NCI-H1105 treated with DMSO at 0.1 percent for 48 hours (cell line): ENCODE measurements around the gene RFK.
A peak's percentile ranks its signal among the peaks of the same experiment; 100 is the strongest.
"Not testable (repeated sequence)": the region's sequence is repeated elsewhere in the genome, so short reads cannot be mapped to it uniquely, and the experiment has no call there.

Experiments used
- DNase-seq: peaks from one replicate; lab custom pipeline; 2025; lab: John Stamatoyannopoulos, UW

RFK gene

DNA sequence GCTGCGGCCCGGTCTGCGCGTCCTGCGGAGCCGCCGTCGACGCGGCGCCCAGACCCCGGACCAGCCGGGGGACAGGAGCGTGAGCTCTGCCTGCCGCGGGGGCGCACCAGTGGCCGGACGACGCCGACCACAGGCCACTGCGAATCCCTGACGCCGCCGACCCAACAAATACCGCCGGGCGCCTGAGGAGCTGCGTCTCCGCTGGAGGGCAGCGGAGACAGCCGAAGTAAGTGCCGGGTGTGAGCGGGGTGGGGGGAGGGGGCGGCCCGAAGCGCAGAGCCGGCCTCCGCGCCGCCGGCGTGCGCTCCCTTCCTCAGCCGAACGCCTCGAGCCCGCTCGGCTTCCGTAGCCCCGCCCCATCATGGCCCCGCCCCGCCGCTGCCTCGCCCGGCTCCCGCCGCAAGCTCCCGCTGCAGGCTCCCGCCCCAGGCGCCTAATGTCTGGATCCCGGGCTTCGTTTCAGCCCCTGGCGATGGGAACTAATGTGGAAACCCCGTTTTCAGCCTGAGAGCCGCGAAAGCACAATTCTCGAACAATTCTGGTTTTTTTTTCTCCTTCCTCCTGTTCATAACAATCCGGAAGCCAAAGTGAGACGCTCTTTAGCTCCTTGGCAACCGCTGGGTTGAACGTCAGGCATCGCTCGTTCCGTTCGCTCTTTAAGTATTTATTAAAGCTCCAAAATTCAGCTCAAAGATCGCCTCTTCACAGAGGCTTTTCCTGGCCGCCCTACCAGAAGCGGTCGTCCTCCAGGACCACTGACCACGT is at the start of gene RFK:
Gene RFK, minus strand, starts transcription at position 232 of the 765 bp plus-strand sequence. CDS start 255 bp downstream, outside the sequence.
- DNase-seq, result peak; percentile 83

- no peak for DNase-seq
These were observed 49.7 kb upstream of the RFK start for GRCh38 chr9:76443887-76444286.

DNA sequence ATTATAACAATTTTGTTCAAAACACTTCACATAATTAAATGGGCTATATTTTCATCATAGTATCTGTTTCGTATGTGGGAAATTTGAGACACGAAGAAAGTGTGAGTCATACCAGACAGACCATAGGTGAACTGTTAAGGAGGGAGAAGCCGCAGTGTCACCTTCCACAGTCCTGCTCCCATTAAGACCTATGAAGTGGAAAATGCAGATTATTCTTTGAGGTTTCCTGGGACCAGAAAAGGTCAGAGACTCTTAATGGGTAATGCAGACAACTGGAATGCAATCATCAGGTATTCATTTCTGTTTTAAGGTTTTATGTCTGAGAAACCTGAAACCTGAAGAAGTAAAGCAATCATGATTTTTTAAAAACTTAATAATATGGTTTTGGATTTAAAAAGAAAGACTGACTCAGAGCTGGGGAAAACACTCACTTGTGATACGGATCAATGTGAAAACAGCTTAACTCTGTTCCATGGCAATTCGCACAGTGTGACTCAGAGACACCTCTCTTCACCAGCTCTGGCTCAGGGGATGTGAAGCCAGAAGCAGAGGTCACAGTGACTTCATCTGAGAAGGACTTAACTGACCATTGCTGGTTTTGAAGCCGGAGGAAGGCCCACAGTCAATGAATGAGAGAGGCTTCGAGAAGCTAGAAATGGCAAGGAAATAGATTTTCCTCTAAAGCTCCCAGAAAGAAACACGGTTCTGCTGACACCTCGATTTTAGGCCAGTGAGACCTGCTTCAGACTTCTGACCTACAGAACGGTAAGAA is 47.5 kb upstream of the RFK start:
- DNase-seq, result no peak

DNA sequence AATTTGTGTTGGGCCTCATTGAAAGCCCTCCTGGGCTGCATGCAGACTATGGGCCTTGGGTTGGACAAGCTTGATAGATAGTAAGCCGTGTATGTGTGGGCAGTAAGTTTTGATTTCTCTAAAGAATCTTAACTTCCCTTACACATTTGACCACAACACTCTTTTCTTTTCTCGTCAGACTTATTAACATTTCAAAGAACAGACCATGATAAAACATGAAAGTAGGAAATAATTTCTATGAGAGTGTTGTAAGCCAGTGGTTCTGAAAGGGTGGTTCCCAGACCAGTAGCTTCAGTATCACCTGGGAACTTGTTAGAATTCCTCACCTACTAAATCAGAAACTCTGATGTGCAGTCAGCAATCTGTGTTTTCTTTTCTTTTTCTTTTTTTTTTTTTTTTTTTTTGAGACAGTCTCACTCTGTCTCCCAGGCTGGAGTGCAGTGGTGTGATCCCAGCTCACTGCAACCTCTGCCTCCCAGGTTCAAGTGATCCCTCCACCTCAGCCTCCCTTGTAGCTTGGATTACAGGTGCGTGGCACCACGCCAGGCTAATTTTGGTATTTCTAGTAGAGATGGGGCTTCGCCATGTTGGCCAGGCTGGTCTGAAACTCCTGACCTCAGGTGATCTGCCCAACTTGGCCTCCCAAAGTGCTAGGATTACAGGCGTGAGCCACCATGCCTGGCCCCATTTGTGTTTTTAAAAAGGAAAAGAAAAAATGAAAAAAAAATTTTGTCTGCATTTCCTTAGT is 44.8 kb upstream of the RFK start:
- no peak for DNase-seq

- DNase-seq, result not testable (repeated sequence)
These were observed 42.9 kb upstream of the RFK start for GRCh38 chr9:76437017-76437699.

- not testable (repeated sequence) for DNase-seq
These were observed 40.7 kb upstream of the RFK start for GRCh38 chr9:76434897-76435296.

DNA sequence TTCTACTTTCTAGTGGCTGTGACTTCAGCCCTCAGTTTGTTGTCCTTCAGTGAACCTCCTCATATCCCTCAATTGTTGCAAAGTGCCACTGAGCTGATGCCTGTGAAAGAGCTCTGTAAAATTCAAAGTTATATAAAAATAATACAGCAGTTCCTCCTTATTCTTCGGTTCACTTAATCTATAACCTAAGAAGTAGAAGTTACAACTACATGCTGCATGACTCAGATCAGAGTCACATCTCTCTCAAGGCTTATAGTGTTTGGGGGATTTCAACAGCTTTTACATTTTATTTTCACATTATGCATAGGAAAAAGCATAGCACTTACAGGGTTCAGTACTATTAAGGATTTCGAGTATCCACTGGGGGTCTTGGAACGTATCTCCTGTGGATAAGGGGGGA is 39.6 kb upstream of the RFK start:
- DNase-seq, result no peak

DNA sequence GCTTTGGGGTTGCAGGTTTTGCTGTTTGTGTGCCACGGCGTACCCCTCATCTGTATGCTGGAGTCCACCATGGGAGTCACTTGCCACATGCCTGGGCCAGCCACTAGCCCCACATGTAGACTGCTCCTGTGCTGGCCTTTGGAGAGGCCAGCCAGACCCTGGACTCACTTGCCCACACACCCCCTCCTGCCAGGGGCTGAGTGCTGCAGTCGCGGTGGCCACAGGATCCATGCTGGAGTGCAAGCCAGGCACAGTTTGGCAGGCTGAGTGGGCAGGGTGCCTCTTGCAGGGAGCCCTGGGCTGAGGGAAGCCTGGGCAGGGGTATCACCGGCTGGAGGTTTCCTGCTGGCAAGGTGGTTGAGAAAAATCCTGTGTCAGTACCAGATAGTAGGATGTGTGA is 39.2 kb upstream of the RFK start:
- DNase-seq, result no peak

- DNase-seq, result no peak
These were observed 37.4 kb upstream of the RFK start for GRCh38 chr9:76431601-76432000.

DNA sequence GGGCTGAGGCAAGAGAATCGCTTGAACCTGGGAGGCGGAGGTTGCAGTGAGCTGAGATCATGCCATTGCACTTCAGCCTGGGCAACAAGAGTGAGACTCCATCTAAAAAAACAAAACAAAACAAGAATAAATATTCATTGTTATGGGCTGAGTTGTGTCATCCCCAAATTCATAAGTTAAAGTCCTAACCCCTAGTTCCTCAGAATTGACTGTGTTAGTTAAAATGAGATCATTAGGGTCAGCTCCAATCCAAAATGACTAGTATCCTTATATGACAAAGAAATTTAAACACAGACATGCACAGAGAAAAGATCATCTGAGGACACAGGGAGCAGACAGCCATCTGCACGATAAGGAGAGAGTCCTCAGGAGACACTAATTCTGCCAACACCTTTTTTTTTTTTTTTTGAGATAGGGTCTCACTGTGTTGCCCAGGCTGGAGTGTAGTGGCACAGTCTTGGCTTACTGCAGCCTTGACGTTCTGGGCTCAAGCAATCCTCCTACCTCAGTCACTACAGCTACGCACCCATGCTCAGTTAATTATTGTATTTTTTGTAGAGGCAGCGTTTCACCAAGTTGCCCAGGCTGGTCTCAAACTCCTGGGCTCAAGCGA is 32.7 kb upstream of the RFK start:
- no peak for DNase-seq

DNA sequence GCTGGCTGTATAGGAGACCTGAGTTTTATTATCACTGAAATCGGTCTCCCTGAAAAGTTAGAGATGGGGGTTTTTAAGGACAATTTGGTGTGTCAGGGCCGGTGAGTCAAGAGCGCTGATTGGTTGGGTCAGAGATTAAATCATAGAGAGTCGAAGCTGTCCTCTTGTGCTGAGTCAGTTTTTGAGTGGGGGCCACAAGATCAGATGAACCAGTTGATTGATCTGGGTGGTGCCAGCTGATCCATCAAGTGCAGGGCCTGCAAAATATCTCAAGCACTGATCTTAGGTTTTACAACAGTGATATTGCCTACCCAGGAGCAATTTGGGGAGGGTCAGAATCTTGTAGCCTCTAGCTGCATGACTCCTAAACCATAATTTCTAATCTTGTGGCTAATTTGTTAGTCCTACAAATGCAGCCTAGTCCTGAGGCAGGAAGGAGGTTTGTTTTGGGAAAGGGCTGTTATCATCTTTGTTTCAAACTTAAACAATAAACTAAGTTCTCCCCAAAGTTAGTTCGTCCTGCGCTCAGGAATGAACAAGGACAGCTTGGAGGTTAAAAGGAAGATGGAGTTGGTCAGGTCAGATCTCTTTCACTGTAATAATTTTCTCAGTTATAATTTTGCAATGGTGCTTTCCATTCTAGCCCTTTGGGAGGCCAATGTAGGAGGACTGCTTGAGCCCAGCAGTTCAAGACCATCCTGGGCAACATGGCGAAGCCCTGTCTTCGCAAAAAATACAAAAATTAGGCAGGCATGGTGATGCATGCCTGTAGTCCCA is 31.6 kb upstream of the RFK start:
- no peak for DNase-seq

- DNase-seq, result no peak
These were observed 30.3 kb upstream of the RFK start for GRCh38 chr9:76424491-76424890.

GRCh38 chr9:76423216-76424177 is 29.3 kb upstream of the RFK start:
- no peak for DNase-seq

GRCh38 chr9:76419782-76420380 is 25.7 kb upstream of the RFK start:
- no peak for DNase-seq

- no peak for DNase-seq
These were observed 23.2 kb upstream of the RFK start for GRCh38 chr9:76417394-76417793.

DNA sequence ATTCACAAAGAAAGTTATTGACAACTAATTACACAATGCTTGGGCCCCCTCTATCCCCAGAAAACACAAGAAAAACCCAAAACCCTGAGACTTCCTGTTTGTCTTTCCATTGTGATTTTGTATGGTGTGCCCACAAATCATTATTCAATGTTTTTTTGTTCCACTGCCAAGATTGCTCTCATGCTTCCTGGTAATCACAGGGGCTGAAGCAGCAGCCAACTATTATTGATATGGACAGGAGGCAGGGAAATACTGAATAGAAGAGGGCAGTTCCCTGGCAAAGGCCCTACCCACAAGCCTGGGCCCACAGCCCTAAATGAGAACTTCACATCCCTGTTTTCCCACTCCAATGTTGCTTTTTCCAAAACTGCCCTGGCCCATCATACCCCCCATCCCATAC is 21.5 kb upstream of the RFK start:
- DNase-seq, result peak; percentile 53

GRCh38 chr9:76415154-76415553 is 20.9 kb upstream of the RFK start:
- no peak for DNase-seq

DNA sequence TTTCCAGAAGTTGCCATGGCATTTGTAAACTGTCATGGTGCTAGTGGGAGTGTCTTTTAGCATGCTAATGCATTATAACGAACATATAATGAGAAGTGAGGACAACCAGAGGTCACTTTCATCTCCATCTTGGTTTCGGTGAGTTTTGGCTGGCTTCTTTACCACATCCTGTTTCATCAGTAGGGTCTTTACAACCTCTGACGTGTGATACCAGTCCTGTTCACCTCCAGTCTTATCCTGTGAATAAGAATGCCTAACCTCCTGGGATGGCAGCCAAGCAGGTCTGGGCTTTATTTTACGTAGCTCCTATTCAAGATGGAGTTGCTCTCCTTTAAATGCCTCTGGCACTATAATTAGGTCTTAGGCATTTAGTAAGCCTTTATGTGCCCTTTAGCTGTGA is 20.4 kb upstream of the RFK start:
- no peak for DNase-seq

DNA sequence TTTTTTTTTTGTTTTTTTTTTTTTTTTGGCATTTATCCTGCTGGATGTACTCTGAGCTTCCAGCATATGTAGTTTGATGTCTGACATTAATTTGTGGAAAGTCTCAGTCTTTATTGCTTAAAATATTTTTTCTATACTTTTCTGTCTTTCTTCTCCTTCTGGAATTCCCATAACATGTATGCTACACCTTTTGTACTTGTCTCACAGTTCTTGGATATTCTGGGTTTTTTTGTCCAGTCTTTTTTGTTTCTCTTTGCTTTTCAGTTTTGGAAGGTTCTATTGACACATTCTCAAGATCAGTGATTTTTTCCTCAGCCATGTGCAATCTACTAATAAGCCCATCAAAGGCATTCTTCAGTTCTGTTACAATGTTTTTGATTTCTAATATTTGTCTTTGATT is 19.4 kb upstream of the RFK start:
- DNase-seq, result no peak
